Spleen (tissue), 7 donors: ENCODE results near the gene SERINC1.

Experiments used
- POLR2A ChIP-seq, 3 donors: fragments of 450-650 bp; IDR thresholded peaks; one replicate each; pipeline ENCODE4 v1.5.1; 2017; ENCODE audit warnings: antibody characterized with exemption in 3 of 3, mild to moderate bottlenecking in 1 of 3
- POLR2AphosphoS5 ChIP-seq, 3 donors: sonication (generic); formaldehyde crosslinking; IDR thresholded peaks; one replicate each; pipeline ENCODE4 v1.5.1; 2017; ENCODE audit warnings: antibody characterized with exemption in 3 of 3
- TF ChIP-seq, protein P1 (sequence below), 11 experiments: fragments of 200-600 bp in 7 of 11; fragments of 450-650 bp in 4 of 11; sonication (generic) in 4 of 11; IDR thresholded peaks in 8 of 11; conservative IDR thresholded peaks in 3 of 11; 1 replicate in 7 of 11; 2 replicates in 4 of 11; pipeline versions ENCODE4 v1.4.0 to v1.8.0; 2016 to 2021; ENCODE audit warnings: antibody characterized with exemption in 11 of 11, inconsistent platforms in 4 of 11, mild to moderate bottlenecking in 1 of 11
- donor health status: DM: no; HTN: no; CAD: no; lungs with moderate emphysema.
- donor health status: DM: no; HTN: no; CAD: no.
- donor health status: DM: no; HTN: no; CAD: no.

DNA sequence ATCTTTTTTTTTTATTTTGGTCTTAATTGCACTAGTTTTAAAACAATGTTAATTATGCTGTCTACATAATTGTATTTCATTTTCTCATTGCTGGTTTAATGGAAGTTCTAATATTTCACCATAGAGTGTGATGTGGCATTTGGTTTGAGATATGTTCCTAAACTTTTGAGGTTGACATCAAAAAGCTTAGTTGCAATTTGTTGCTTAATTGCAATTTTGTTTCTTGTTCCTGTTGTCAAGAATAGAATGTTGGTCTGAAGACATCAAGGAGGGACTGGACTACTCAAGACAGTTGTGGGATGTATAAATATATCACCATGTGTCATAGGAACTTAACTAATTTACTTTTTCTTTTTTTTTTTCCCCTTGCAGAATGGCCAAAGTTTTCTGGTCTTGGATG is 59.6 kb downstream of the SERINC1 start:
- TF ChIP-seq POLR2A (IDR thresholded peaks at IDR 0.05): no peak
- TF ChIP-seq, protein P1, sequence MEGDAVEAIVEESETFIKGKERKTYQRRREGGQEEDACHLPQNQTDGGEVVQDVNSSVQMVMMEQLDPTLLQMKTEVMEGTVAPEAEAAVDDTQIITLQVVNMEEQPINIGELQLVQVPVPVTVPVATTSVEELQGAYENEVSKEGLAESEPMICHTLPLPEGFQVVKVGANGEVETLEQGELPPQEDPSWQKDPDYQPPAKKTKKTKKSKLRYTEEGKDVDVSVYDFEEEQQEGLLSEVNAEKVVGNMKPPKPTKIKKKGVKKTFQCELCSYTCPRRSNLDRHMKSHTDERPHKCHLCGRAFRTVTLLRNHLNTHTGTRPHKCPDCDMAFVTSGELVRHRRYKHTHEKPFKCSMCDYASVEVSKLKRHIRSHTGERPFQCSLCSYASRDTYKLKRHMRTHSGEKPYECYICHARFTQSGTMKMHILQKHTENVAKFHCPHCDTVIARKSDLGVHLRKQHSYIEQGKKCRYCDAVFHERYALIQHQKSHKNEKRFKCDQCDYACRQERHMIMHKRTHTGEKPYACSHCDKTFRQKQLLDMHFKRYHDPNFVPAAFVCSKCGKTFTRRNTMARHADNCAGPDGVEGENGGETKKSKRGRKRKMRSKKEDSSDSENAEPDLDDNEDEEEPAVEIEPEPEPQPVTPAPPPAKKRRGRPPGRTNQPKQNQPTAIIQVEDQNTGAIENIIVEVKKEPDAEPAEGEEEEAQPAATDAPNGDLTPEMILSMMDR (IDR thresholded peaks at IDR 0.05 in 8 of 11, conservative IDR thresholded peaks at IDR 0.05 in 3 of 11): no peak
- no peak for TF ChIP-seq POLR2AphosphoS5 (IDR thresholded peaks at IDR 0.05)
